GM12878 (cell line): ENCODE data around the gene PRKCQ. TPM values are rescaled to one million over a fixed set of nuclear protein-coding genes. Genes with fewer than 3 reads are reported as not detected.

Experiments used
- ATAC-seq: fragments of 200-7000 bp; cut with Tn5 transposase; 3 replicates; pipeline ENCODE4 v1.9.1; 2020; ENCODE audit warnings: mild to moderate bottlenecking, moderate library complexity
- BruUV-seq: library from RNA; stranded (reverse); fragments of 400-500 nt; replicated peaks from 2 replicates; lab custom pipeline; 2021; lab: Mats Ljungman, UMichigan
- CTCF ChIA-PET: fragments of 300-600 bp; sonication (Branson Sonifier 250); formaldehyde crosslinking; extraction: SDS; loops from one replicate; lab custom pipeline; 2021; ENCODE audit warnings: inconsistent platforms; lab: Yijun Ruan, JAX
- POLR2A ChIA-PET: fragments of 350-600 bp; formaldehyde crosslinking; extraction: SDS; loops from one replicate; lab custom pipeline; 2021; ENCODE audit warnings: inconsistent platforms; lab: Charles Lee
- RAD21 ChIA-PET: fragments of 300-600 bp; sonication (Branson Sonifier 250); formaldehyde crosslinking; loops from one replicate; lab custom pipeline; 2023; ENCODE audit warnings: antibody characterized with exemption; ENCODE audit not compliant: unreplicated experiment; lab: Charles Lee
- SMC1A ChIA-PET: fragments of 300-600 bp; sonication (Branson Sonifier 250); formaldehyde crosslinking; loops from one replicate; lab custom pipeline; 2023; ENCODE audit not compliant: unreplicated experiment, uncharacterized antibody; lab: Charles Lee
- DNase-seq: peaks from one replicate; pipeline ENCODE4 v3.0.0-alpha.2; 2011; ENCODE audit warnings: low read depth, low spot score
- FAIRE-seq: peaks from 3 replicates; lab custom pipeline; 2011; peaks lifted over from hg19 to GRCh38; lab: Jason Lieb, UNC
- H2AFZ ChIP-seq: 2 replicates; pipeline ENCODE4 v1.6.0; 2011; ENCODE audit warnings: low read depth, low read length, control low read depth; ENCODE audit not compliant: control insufficient read depth
- H3K27ac ChIP-seq: 2 replicates; pipeline ENCODE4 v1.5.1; 2011; ENCODE audit warnings: control low read depth; ENCODE audit not compliant: control insufficient read depth, insufficient read depth
- H3K27me3 ChIP-seq, 2 experiments: replicated peaks in 1 of 2; 2 replicates each; pipeline versions ENCODE4 v1.6.0 to v1.6.1; 2011; ENCODE audit warnings: low read length in 1 of 2; ENCODE audit not compliant: control insufficient read depth in 2 of 2, insufficient read depth in 2 of 2
- H3K36me3 ChIP-seq, 2 experiments: 2 replicates each; pipeline ENCODE4 v1.5.1; 2011; ENCODE audit warnings: low read length in 1 of 2; ENCODE audit not compliant: control insufficient read depth in 2 of 2, insufficient read depth in 2 of 2
- H3K4me1 ChIP-seq: 2 replicates; pipeline ENCODE4 v1.6.1; 2011; ENCODE audit warnings: mild to moderate bottlenecking, low read length, moderate library complexity, mixed read lengths; ENCODE audit not compliant: control insufficient read depth, insufficient read depth
- H3K4me2 ChIP-seq: 2 replicates; pipeline ENCODE4 v1.6.0; 2011; ENCODE audit warnings: control low read depth; ENCODE audit not compliant: control insufficient read depth, insufficient read depth
- H3K4me3 ChIP-seq: fragments of 200-600 bp; sonication (generic); 2 replicates; pipeline ENCODE4 v1.5.1; 2016
- H3K79me2 ChIP-seq: 2 replicates; pipeline ENCODE4 v1.6.0; 2011; ENCODE audit warnings: low read length; ENCODE audit not compliant: control insufficient read depth, insufficient read depth
- H3K9ac ChIP-seq: 2 replicates; pipeline ENCODE4 v1.8.0; 2011; ENCODE audit warnings: low read length, control low read depth, mixed read lengths; ENCODE audit not compliant: control insufficient read depth, insufficient read depth
- H3K9me3 ChIP-seq: replicated peaks from 3 replicates; pipeline ENCODE4 v1.5.1; 2011; ENCODE audit warnings: mild to moderate bottlenecking, low read length; ENCODE audit not compliant: control insufficient read depth, insufficient read depth
- H4K20me1 ChIP-seq: 2 replicates; pipeline ENCODE4 v1.6.0; 2011; ENCODE audit not compliant: control insufficient read depth, insufficient read depth
- E2F8 ChIP-seq: fragments of 450-650 bp; IDR thresholded peaks from 2 replicates; pipeline ENCODE4 v1.6.1; 2018; ENCODE audit warnings: mild to moderate bottlenecking, low read depth, moderate library complexity; ENCODE audit not compliant: partially characterized antibody
- FOXM1 ChIP-seq: IDR thresholded peaks from 2 replicates; pipeline ENCODE4 v1.6.1; 2012; ENCODE audit warnings: low read depth, mild to moderate bottlenecking, inconsistent platforms, low read length, moderate library complexity
- HDGF ChIP-seq: fragments of 450-650 bp; IDR thresholded peaks from 2 replicates; pipeline ENCODE4 v1.6.1; 2016; ENCODE audit warnings: antibody characterized with exemption
- KDM1A ChIP-seq: fragments of 200-600 bp; sonication (generic); IDR thresholded peaks from 2 replicates; pipeline ENCODE4 v1.6.1; 2016; ENCODE audit warnings: borderline replicate concordance
- MEF2A ChIP-seq: IDR thresholded peaks from 2 replicates; pipeline ENCODE4 v1.6.1; 2011; ENCODE audit warnings: low read depth, mild to moderate bottlenecking, low read length, moderate library complexity; ENCODE audit not compliant: insufficient read depth
- MXI1 ChIP-seq: fragments of 150-350 bp; IDR thresholded peaks from 2 replicates; pipeline ENCODE4 v1.6.1; 2011; ENCODE audit warnings: low read depth, mild to moderate bottlenecking, inconsistent platforms, low read length, improper control_type of control experiment
- MYB ChIP-seq: fragments of 150-350 bp; IDR thresholded peaks from 2 replicates; pipeline ENCODE4 v1.6.1; 2014; ENCODE audit warnings: mild to moderate bottlenecking, low read depth, low read length, borderline replicate concordance
- NFYA ChIP-seq: IDR thresholded peaks from 2 replicates; pipeline ENCODE4 v1.6.1; 2011; ENCODE audit warnings: low read depth, mild to moderate bottlenecking, low read length, improper control_type of control experiment, borderline replicate concordance
- RAD51 ChIP-seq: fragments of 450-650 bp; IDR thresholded peaks from 2 replicates; pipeline ENCODE4 v1.6.1; 2016; ENCODE audit warnings: moderate library complexity, mild to moderate bottlenecking, inconsistent platforms
- WRNIP1 ChIP-seq: IDR thresholded peaks from 2 replicates; pipeline ENCODE4 v1.6.1; 2011; ENCODE audit warnings: low read depth, low read length, improper control_type of control experiment, borderline replicate concordance
- YY1 ChIP-seq: IDR thresholded peaks from 2 replicates; pipeline ENCODE4 v1.6.1; 2011; ENCODE audit warnings: low read depth, mild to moderate bottlenecking, low read length
- ZNF622 ChIP-seq: fragments of 450-650 bp; IDR thresholded peaks from 2 replicates; pipeline ENCODE4 v1.6.1; 2017; ENCODE audit warnings: mild to moderate bottlenecking, inconsistent platforms
- ZNF687 ChIP-seq: fragments of 450-650 bp; IDR thresholded peaks from 2 replicates; pipeline ENCODE4 v1.6.1; 2017; ENCODE audit warnings: mild to moderate bottlenecking, moderate library complexity
- WGBS: methylation state at CpG from one replicate; pipeline ENCODE4 v1.1.6; 2016; ENCODE audit warnings: low lambda C conversion rate; ENCODE audit not compliant: insufficient replicate concordance, insufficient coverage; ENCODE audit errors: missing lambda C conversion rate; 5-methylcytosine and 5-hydroxymethylcytosine counted together
- in situ Hi-C: fragments of 300-500 bp; cut with MboI; formaldehyde crosslinking; loops from 9 replicates; pipeline ENCODE4 v1.14.3; 2018; ENCODE audit warnings: mixed read lengths
- intact Hi-C: fragments of 100-400 bp; cut with micrococcal nuclease; formaldehyde crosslinking; loops from one replicate; pipeline ENCODE4 v1.14.2; 2022; ENCODE audit not compliant: unreplicated experiment
- polyA plus RNA-seq, 11 experiments: library from polyadenylated mRNA; depleted of rRNA in 4 of 11; unstranded in 6 of 11; stranded (reverse) in 5 of 11; fragments of >200 nt; fragmentation: Nextera tagmentation in 4 of 11; fragmentation: Illumina TruSeq in 1 of 11; extraction: Ambion mirVana in 4 of 11; extraction: Trizol in 1 of 11; gene quantifications; 1 replicate in 1 of 11; 2 replicates in 10 of 11; pipeline versions ENCODE4 v1.2.1 to v1.2.3, GENCODE V29; 2011 to 2016; ENCODE audit warnings: inconsistent platforms in 2 of 11, missing spikeins in 2 of 11, low read depth in 1 of 11
- total RNA-seq, 4 experiments: library from RNA; depleted of rRNA in 3 of 4; stranded (reverse); fragments of >200 nt in 3 of 4; fragmentation: Illumina TruSeq in 1 of 4; extraction: Trizol in 1 of 4; gene quantifications; 2 replicates each; pipeline versions ENCODE4 v1.2.1 to v1.2.3, GENCODE V29; 2013 to 2021

PRKCQ gene
- total and polyA plus RNA-seq, 10 of the 15 experiments (the other 5 are each of a cell fraction or from before 2014, with no cell fraction given) = 0.26 to 8.9 (median 0.98) TPM

GRCh38 chr10:6617309-6618076 is 37.4 kb upstream of the PRKCQ start (continued):
- TF ChIP-seq NFYA (no peak), ZNF622 (no peak)
- TF ChIP-seq, all 136 proteins: peak for 0

DNA sequence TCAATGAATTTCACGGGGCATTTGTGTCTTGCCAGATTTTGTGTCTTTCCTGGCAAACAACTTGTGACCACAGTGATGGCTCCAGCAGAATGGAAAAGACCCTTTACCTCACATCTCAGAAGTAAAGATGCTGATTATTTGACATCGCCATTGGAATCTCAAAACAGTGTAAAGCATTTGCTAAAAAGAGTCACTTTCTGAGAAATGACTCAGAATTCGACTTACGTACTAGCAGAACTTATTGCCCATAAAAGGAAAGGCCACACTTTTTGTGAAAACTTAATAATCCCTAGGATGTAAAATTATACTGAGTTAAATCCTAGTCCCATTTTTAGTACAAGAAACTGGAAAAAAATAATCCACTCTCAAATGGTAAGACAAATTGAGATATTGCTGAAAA is 35.9 kb upstream of the PRKCQ start:
- Histone ChIP-seq H3K27me3 (no peaks in the 10 kb centered on the region), H3K27ac (no peak overlapping the region), H3K4me1 (no peaks in the 10 kb centered on the region), H3K79me2 (no peaks in the 10 kb centered on the region), H3K36me3 (no peaks in the 10 kb centered on the region), H3K9me3 (no peaks in the 10 kb centered on the region), H3K9ac (no peak overlapping the region), H3K4me3 (no peak overlapping the region), H2AFZ (no peak overlapping the region), H4K20me1 (no peaks in the 10 kb centered on the region), H3K4me2 (no peak overlapping the region)
- TF ChIP-seq RAD51 (no peak), HDGF (no peak), ZNF687 (no peak), MXI1 (no peak), KDM1A (no peak), WRNIP1 (no peak), MYB (no peak), FOXM1 (no peak), MEF2A (no peak), E2F8 (no peak), YY1 (no peak)
- intact Hi-C loops (no loop called here), in situ Hi-C loops (no loop called here)
- ChIA-PET RAD21 (no interaction called here), CTCF (no interaction called here), POLR2A (no interaction called here), SMC1A (no interaction called here)
- WGBS = 0% methylated on average over 4 of the region's 4 CpGs
- DNase-seq = no peak
- no peak for ATAC-seq
- no TSS peak for BruUV-seq
- FAIRE-seq = no peak
